ENCODE data around the gene ITIH2. TPM values are rescaled to one million over a fixed set of nuclear protein-coding genes. Genes with fewer than 3 reads are reported as not detected.

ITIH2 gene
- total RNA-seq, 1 donor from 2014 or later, result not detected

GRCh38 chr10:7792541-7792940, 89.4 kb downstream of the ITIH2 start:
- intact Hi-C loops (cut with micrococcal nuclease), result no loop called here

DNA sequence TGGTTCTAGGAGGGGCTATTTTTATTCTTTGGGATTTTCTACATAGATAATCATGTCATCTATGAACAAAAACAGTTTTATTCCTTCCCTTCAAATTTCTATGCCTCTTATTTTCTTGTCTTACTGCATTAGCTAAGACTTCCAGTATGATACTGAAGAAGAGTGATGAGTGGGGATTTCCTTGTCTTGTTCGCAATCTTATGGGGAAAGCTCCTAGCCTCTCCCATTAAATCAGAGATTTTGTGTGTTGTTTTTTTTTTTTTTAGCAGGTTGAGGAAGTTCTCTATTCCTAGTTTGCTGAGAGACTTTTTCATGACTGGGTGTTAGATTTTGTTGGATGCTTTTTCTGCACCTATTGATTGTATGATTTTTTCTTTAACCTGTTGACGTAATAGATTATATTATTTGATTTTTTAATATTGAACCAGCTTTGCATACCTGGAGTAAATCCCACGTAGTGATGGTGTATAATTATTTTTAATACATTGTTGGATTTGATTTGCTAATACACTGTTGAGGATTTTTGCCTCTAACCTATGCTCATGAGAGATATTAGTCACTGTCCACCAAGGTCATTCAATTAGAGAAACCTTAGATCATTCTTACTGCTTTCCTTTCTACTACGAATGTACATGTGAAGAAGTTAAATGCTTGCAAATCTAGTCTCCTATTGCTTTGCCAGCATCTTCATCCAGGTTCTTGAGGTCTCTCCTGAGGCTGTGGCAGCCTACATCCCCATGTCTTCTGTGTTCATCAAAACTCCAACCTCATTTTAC, 91.3 kb downstream of the ITIH2 start:
- intact Hi-C loops (cut with micrococcal nuclease), result no loop called here

- intact Hi-C loops (cut with micrococcal nuclease), result no loop called here
Measured at GRCh38 chr10:7795605-7796004, 92.5 kb downstream of the ITIH2 start.

GRCh38 chr10:7797582-7797981, 94.5 kb downstream of the ITIH2 start:
- intact Hi-C loops (cut with micrococcal nuclease), result no loop called here

Other genes with a start within 250 kb of the ITIH2 start
- not detected in 2 replicates for gene ITIH5, start 36.4 kb upstream of the ITIH2 start, total RNA-seq
- gene KIN, start 84.7 kb downstream of the ITIH2 start, total RNA-seq, result 13.9 and 17.2 TPM in 2 replicates
- 280 and 283 TPM in 2 replicates for gene ATP5F1C, start 84.9 kb downstream of the ITIH2 start, total RNA-seq
- 16.0 and 16.6 TPM in 2 replicates for gene TAF3, start 115.2 kb downstream of the ITIH2 start, total RNA-seq

Data from T-helper 1 cell treated with Interleukin-12 subunit alpha and Interleukin-12 subunit beta and Interleukin-4 antibody, amounts not matched to agents 30 ng/mL and 1 ng/mL, for 36 hours (primary cell).